ENCODE results near the gene RBM20. TPM values are rescaled to one million over a fixed set of nuclear protein-coding genes. Genes with fewer than 3 reads are reported as not detected.

The RBM20 gene
- total RNA-seq, 1 experiment from 2014 or later: 4.2 TPM

DNA sequence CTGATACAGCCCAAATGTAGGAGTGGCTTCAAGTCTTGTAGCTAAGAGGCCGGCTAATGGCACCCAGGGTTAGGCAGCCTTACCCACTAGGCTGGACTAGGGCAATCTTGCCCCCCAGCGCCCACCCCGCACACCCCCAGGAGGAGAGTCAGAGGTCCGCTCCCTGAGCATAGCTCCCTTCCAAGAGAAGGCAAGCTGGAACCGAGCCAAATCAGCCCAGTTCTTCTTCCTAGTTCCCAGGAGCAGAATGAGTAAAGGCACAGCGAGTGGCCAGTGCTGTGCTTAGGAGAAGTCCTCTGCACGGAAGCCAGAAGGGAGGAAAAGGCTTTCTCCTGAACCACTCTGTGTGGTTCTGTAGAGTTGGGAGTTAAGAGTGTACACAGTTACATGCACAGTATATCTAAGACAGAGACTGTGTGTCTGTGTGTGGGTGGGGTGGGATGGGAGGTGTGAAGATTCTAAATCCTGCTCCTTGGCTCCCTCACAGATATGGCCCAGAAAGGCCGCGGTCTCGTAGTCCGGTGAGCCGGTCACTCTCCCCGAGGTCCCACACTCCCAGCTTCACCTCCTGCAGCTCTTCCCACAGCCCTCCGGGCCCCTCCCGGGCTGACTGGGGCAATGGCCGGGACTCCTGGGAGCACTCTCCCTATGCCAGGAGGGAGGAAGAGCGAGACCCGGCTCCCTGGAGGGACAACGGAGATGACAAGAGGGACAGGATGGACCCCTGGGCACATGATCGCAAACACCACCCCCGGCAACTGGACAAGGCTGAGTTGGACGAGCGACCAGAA, 167.8 kb downstream of the RBM20 start:
- DNase-seq (ENCODE audit: low spot score): no peak

DNA sequence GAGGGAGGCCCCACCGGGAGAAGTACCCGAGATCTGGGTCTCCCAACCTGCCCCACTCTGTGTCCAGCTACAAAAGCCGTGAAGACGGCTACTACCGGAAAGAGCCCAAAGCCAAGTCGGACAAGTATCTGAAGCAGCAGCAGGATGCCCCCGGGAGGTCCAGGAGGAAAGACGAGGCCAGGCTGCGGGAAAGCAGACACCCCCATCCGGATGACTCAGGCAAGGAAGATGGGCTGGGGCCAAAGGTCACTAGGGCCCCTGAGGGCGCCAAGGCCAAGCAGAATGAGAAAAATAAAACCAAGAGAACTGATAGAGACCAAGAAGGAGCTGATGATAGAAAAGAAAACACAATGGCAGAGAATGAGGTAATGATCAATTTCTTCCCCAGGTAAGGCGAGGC, 168.4 kb downstream of the RBM20 start:
- no peak for DNase-seq (ENCODE audit: low spot score)

DNA sequence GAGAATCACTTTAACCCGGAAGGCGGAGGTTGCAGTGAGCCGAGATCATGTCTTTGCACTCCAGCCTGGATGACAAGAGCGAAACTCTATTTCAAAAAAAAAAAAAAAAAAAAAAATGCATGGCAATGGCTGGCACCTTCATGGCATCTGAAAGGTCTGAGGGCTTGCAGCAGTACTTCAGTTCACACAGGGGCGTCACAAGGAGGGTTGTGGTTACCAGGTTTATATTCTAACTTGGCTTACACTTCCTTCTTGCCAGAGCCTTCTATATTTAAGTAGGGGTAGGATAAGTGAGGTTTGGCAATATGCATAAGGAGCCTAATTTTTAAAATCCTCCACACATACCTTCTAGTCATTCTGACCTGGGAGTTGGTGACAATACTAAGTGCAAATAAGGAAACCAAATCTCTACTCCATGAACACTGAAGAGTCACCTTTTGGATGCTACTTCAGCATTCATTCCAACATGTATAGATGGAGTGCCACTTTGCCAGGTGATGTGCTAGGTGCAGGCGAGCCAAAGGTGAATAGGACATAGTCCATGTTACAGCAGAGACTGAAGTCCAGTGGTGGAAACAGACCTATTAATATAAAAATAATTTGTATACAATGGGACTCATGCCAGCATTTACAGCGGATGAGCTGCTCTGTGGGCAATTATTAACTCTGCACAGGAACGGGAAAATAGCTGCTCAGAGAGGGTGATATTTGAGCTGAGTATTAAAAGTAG, 169.8 kb downstream of the RBM20 start:
- DNase-seq (ENCODE audit: low spot score): no peak

DNA sequence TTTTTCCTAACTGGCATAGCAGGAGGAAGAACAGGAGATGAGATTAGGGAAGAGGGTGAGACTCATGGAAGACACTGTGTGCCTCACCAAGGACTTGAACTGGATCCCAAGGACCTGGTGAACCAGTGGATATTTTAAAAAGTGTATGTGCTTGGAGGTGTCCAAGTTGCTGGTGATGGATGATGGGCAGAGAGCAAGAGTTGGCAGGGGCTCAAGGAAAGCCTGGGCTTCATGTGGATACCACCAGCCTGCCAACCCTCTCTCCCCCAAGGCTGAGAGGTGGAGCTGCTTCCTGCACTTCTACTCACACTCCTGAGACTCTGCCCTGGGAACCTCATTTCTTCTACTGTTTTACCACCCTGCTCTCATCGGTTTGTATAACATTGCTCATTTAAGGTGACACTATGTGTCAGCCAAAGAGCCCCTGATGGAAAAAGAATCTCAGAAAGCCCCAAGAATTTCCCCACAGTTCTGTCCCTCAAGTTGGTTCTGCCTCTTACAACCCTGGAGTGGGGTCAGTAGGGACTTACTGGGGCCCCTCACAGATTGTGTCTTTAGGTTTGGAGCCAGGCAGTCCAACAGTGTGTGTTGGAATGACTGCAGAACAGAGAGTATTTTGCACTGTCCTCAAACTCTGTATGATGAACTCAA, 171.3 kb downstream of the RBM20 start:
- no peak for DNase-seq (ENCODE audit: low spot score)

DNA sequence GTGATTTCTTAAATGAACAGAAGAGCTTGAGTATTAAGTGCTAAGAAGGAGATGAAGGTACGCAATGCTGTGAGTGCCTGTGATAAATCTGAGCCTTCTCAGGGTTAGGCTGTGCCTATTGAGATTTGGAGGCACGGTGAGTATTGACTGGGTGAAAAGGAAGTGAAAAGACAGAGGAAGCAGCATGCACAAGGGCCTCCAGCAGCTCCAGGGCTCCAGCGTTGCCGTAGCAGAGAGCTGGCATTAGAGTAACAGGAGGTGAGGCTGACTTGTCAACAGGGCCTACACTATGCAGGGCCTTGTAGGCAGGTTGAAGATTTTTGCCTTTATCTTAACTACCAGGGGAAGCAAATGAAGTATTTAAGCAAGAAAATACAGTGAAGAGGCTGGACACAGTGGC, 173.5 kb downstream of the RBM20 start:
- DNase-seq (ENCODE audit: low spot score): no peak

DNA sequence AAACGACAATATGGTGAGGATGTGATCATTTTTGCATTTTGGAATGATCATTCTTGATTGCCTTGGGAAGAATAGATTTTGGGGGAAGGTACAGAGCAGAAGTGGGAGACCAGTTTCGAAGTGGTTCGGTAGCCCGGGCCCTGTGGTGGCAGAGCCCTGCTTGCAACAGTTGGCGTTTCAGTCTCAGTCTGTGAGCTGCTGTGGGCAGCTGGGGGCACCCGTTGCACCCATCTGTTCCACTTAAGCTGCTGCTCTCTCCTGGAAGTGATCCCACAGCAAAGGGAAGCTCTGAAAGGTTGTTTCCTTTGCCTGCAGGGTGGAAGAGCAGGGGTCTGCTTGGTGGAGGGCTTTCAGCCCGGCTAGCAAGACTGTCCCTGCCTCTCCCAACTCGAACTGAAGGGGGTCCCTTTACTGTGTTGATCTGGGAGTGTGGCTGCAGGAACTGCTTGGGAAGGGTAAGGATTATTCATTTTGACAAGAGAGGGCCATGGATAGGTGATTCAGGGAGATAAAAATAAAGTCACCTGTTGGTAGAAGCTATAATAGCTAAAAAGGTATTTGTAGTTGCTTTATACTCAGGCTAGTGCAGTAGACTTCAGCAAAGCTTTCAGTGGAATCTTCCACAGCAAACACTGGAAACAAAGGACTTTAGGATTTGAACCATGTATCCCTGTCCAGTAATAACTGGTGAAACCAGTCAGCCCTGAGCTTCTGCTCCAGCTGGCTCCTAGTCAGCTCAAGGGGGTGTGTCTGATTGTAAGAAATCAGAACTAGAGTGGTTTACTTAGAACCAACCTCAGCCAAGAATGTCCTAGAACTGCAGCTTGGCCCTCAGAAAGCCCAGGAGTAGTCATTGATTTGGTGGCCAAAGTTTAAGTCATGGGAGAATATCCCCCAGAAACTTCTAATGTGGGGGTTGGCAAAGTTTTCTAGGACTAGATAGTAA, 174.4 kb downstream of the RBM20 start:
- no peak for DNase-seq (ENCODE audit: low spot score)

DNA sequence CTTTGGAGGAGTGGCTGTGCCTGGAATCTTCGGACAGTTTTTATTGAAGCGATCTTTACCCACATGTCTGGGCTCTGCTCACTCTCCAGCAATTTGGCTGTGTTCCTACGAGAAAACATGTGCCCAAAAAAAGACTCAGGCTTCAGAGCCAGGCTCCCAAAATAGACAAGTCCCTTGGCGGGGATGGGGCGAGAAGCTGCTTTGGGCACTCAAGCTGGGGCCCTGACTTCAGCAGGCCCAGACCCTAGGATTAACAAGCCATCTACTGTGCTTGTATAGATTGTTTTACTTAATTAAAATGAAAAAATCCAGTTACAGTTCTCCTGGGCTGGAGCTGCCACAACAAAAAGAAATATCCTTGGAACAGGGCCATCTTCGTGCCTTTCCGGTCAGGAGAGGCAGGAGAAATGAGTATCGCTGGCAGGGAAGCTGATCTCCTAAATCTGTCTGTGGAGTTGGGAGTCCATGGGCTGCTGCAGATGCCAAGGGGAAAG, 176.2 kb downstream of the RBM20 start:
- DNase-seq (ENCODE audit: low spot score): no peak

DNA sequence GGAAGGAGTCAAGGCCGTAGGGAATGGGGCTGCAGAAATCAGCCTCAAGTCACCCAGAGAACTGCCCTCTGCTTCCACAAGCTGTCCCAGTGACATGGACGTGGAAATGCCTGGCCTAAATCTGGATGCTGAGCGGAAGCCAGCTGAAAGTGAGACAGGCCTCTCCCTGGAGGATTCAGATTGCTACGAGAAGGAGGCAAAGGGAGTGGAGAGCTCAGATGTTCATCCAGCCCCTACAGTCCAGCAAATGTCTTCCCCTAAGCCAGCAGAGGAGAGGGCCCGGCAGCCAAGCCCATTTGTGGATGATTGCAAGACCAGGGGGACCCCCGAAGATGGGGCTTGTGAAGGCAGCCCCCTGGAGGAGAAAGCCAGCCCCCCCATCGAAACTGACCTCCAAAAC, 177.4 kb downstream of the RBM20 start:
- DNase-seq (ENCODE audit: low spot score): no peak

DNA sequence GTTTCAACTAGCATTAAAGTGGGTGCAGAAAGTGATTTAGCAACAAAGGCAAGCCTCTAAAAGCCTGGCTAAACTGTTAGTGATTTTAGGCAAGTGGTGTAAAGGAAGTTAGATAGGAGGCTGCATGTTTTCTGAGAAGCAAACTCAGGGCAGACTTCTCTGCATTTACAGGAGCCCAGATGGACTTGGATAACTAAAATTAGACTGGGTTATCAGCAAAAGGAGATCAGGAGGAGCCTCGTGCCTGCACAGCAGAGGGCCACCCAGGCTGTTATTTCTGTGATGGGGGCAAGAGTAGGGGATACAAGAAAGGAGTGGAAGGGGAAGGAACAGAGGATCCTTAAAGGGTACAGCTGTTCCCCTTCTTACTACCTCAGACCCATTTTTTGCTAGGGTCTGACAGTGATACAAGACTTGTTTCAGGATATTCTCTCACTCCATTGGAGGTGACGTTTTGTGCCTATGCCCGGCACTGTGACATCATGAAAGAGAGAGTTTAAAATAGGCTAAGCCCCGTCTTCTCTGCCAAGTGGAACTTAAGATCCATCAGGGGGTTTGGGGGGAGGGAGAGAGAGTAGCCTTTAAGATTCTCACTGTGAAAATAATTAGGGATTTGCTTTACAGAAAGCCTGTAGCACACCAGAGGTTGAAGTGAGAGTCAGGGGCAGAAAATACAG, 178.0 kb downstream of the RBM20 start:
- DNase-seq (ENCODE audit: low spot score): no peak

DNA sequence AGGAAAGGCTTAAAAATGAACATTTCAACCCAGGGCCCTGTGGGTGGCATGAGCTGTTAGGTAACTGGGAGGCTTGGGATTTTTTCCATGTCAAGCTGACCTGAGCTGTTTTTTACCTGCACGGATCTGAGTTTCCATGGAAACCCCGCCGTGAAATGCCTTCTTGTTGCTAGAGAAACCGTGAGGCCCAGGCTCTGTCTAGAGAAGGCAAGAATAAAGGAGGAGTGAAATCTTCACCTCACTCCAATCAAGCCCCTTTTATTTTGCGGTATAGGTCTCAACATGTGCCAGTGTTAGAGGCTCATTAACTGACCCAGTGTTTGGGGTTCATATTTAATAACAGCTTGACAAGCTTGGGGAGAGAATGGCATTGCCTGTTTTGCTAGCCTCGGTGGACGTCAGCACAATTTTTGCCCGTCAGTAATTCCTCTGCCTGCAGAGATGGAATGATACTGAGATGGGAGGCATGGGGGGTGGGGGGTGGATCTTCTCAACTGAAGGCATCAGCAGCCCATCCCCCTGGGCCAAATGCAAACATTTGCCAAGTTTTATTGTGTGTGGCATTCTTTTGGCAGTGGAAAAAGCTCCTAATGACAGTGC, 178.7 kb downstream of the RBM20 start:
- DNase-seq (ENCODE audit: low spot score): no peak

DNA sequence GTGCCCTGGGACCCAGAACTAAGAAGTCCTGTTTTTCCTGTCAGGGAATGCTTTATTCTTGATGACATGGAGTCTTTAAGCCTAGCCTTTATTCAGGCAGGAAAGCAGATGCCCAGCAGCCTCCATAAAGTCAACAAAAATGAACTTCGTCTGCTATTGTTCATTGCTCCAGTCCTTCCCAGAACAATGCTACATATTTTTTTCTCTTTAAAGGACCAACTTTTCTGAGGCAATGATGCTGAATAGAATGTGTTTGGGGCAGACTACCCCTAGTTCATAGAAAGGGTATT, 180.0 kb downstream of the RBM20 start:
- no peak for DNase-seq (ENCODE audit: low spot score)

DNA sequence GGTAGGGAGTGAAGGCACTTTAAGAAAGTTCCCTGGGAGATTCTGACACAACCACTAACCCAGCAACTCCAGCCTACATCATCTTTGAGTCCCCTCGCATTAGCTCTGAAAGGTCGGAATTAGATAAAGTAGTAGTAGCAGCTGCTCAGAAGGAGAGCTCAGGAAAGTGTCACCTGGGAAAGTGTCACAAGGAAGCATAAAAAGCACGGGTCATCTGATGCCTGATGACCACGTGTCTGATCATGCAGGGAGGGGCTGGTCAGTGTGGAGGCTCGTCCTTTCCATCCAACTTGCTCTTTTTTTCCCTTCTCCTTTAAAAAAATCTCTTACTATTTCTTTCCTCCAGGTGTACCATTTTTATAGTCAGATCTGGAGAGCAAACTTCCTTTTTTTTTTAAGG, 180.5 kb downstream of the RBM20 start:
- DNase-seq (ENCODE audit: low spot score): no peak

DNA sequence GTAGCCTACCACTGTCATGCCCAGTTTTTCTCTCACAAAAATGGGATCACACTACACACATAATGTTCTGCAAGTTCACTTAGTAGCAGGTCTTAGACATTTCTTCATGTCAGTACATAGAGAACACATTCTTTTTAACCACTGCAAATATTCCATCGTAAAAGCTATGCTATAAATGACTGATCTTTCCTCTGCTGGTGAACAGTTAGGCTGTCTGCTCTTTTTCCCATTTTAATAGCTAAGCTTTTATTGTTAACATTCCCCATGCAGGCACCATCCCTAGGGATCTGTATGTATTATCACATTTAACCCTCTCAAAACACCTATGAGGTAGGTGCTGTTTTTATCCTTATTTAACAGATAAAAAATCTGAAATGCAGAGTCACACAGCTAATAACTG, 181.4 kb downstream of the RBM20 start:
- DNase-seq (ENCODE audit: low spot score): no peak

DNA sequence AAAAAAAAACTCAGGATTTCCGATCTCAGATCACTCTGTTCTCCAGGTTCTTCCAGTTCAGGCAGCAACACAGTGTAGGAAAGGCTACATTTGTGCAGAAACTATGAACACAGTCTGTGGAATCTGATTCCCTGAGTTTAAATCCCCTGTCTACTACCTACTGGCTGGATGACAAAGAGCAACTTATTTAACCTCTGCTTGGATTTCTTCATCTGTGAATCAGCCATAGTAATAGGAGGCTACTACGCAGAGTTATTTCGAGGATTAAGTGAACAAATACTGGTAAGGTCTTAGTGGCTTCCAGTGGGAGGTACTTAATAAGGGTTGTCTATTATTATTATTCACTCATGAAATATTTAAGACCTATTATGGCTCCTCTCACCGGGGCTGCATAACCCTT, 183.3 kb downstream of the RBM20 start:
- no peak for DNase-seq (ENCODE audit: low spot score)

DNA sequence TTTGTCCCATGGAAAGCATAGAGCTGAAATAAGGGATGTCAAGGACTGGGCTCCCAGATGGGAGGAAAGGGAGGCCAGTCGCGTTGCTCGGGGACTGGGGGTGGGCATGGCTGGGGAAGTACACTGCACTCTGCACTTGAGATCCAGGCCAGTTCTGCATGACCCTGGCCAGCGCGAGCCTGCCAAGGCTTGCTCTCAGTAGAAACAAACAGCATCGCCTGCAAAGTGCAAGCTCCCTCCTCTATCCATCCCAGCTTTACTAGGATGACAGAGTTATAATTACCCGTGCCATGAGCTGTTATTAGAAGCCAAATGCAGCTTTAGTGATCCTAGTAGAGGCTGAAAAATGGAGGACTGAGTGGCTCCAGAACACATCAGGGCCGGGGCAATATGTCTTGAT, 183.7 kb downstream of the RBM20 start:
- DNase-seq (ENCODE audit: low spot score): no peak

DNA sequence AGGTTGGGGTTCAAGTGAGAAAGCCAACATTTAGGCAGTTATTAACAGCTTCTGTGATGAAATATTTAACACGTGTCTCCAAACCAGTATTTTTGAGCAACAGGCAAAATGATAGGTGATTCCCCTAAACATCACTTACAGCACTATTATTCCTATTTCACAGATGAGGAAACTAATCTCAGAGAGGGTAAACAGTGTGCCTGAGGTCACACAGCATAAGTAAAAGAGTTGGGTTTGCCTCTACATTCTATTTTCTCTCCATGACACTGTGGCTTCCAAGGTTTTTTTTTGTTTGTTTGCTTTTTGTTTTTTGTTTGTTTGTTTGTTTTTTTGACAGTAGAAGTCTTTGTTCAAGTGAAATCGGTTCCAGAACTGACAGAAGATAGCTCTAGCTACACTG, 184.4 kb downstream of the RBM20 start:
- DNase-seq (ENCODE audit: low spot score): no peak

DNA sequence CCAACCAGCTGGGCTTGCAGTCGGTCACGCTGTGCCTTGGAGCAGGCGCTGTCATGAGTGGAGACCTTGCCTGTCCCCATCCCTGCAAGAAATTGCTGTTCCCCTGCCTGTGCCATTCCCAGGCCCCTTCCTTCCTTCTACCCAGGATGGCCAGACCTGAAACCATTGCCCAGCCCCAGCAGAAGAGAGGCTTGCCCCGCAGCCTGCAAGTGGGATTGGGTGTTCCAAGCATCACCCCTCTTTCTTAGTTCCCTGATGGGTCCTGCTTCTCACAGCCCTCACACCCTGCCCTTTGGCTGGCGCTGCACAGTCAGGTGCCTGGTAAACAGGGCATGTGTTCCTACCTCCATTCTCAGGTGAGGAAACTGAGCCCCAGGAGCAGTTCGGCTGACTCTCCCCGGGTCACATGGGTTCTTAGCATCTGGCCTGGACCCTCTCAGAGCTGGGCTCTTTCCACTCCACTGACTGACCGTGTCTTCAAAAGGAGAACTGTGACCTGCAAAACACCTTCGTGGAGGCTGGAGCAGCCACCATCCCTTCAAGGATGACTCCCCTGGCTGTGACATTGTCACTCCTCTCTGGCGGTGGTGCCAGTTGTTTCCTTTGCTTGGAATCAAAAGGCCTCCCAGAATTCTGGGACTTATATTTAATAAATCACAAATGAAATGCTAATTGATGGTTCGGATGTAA, 185.7 kb downstream of the RBM20 start:
- DNase-seq (ENCODE audit: low spot score): no peak

DNA sequence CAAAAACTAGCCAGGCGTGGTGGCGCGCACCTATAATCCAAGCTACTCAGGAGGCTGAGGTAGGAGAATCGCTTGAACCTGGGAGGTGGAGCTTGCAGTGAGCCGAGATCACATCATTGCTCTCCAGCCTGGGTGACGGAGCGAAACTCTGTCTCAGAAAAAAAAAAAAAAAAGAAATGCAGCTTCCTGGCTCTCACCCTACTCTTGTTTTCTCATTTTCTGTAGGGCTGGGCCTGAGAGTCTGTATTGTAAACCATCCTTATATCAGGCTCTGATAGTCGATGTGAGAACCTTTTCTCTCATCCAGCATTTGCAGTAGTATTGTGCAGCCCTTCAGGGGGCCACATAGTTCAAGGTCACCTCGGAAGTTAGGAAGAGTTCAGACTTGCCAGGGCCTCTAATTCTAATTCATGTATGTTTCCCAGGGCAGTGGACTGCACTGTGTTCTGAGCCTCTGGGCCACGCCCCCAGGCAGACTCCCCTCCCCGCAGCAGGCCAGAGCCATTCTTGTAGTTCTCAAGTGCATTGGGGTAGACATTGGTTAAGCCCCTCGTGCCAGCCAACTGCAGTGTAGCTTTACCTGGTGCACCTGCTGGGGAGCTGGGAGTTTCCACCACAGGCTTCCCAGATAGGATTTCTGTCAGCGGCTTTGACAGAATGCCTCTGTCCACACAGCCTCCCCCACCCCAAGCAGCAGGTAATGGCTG, 189.3 kb downstream of the RBM20 start:
- no peak for DNase-seq (ENCODE audit: low spot score)

DNA sequence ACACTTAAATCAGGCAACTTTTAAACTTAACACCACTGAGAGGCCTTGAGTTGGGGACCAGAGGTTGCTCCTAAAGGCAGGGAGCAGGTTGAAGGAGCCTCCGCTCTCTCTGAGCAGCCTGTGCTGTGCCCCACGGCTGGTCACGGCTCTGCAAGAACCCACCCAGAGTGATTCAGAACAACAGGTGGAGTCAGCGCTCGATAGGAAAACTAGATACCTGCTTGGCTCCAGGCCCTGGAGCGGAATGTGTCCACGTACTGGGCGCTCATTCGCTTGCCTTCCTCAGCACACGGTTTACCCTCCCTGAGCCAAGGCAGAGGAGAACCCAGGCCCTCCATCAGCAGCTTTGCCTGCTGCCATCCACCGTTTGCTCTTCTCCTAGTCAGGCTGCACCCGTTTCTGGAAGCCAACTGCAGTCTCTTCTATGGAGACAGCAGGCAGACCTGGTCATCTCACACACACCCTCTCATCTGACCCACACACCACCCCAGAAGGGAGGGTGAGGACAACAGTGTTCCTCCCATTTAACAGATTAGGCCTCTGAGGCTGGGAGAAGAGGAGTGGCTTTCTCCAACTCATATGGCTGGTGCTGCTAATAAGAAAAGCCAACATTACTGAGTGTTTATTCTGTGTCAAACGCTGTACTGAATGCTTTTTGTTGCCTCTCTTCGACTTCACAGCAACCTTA, 189.9 kb downstream of the RBM20 start:
- no peak for DNase-seq (ENCODE audit: low spot score)
